Activated CD4-positive, alpha-beta memory T cell treated with anti-CD3 and anti-CD28 coated beads for 36 hours (primary cell): ENCODE measurements around the gene TMEM123. TPM values are rescaled to one million over a fixed set of nuclear protein-coding genes. Genes with fewer than 3 reads are reported as not detected.

Experiments
- CTCF ChIA-PET: fragments of 350-600 bp; sonication (Branson Sonifier 250); formaldehyde crosslinking; loops from one replicate; lab custom pipeline; 2021; ENCODE audit warnings: antibody characterized with exemption, inconsistent platforms; lab: Charles Lee
- POLR2A ChIA-PET: fragments of 350-600 bp; sonication (Branson Sonifier 250); formaldehyde crosslinking; loops from one replicate; lab custom pipeline; 2021; ENCODE audit warnings: antibody characterized with exemption; lab: Charles Lee
- DNase-seq: peaks from one replicate; pipeline ENCODE4 v3.0.0-alpha.2; 2020
- H3K27ac Mint-ChIP-seq: one replicate; pipeline ENCODE4 v1.8.0; 2021; ENCODE audit warnings: mixed read lengths
- H3K27me3 Mint-ChIP-seq: one replicate; pipeline ENCODE4 v1.8.0; 2021; ENCODE audit warnings: mixed read lengths
- H3K36me3 Mint-ChIP-seq: one replicate; pipeline ENCODE4 v1.8.0; 2021; ENCODE audit warnings: mixed read lengths
- H3K4me1 Mint-ChIP-seq: one replicate; pipeline ENCODE4 v1.8.0; 2021; ENCODE audit warnings: low read depth, mixed read lengths
- H3K4me3 Mint-ChIP-seq: one replicate; pipeline ENCODE4 v1.8.0; 2021; ENCODE audit warnings: mild to moderate bottlenecking, mixed read lengths
- H3K9me3 Mint-ChIP-seq: one replicate; pipeline ENCODE4 v1.8.0; 2021; ENCODE audit warnings: mixed read lengths
- intact Hi-C: fragments of 100-400 bp; cut with micrococcal nuclease; formaldehyde crosslinking; loops from one replicate; pipeline ENCODE4 v1.15.1; 2023
- total RNA-seq, 2 experiments: library from RNA; stranded (reverse); gene quantifications; one replicate each; pipeline ENCODE4 v1.2.3, GENCODE V29; 2021

The TMEM123 gene
- total RNA-seq, 2 experiments from 2014 or later = 175 to 180 TPM

DNA sequence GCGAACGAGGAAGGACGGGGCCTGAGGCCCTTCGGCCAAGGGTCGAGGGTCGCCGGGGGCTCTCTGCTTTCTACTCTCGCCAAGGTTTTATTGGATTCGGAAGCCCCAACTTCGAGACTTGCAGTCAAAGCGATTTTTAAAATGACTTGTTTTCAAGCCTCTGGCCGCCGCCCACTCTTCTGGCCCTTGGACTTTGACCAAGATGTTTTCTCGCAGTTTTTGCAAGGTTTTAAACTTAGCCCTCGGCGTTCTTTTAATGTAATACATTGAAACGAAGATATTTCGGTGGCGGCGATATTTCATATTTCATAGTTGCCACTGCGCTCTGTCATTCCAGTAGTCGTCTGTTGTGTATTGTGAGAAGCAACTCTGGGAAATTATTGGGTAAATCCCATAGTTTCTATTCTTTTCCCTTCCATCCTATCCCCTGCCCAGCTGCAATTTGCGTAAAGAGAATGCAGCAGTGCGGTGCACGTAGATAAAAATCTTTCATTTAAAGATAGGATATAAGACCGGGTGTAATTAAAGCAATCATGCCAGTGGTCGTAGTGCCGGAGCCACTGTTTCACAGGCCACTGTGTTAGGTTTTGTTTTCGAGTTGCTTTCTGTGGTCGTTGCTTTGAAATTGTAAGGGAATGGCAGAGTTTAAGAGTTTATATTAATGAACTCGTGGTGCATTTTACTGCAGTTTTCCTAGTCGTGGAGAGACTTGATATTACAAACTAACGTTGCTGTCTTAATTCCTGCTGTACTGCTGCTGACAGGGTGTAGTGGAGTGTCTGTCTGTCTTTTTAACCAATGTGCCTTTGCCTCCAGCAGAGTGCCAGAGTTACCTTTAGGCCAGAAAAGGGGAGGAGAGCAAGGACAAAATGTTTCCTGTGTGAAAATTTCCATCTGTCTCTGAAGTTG, 104.8 kb downstream of the TMEM123 start:
- CTCF ChIA-PET = interaction anchor here (1.1 to 2.9 kb wide), 6 partner anchors 29 to 319 kb away, joined by 3 to 11 read pairs (median 4); no protein-coding TSS in a partner anchor
- H3K36me3 Mint-ChIP-seq = peaks cover 27% of the 10 kb centered on the region
- POLR2A ChIA-PET = interaction anchor here (1.1 to 1.3 kb wide), 2 partner anchors 54 to 104 kb away, joined by 3 to 4 read pairs; no protein-coding TSS in a partner anchor
- H3K4me1 Mint-ChIP-seq = peaks cover 42% of the 10 kb centered on the region
- peak overlapping the region; percentile 100 for H3K27ac Mint-ChIP-seq
- no peaks in the 10 kb centered on the region for H3K9me3 Mint-ChIP-seq
- no peaks in the 10 kb centered on the region for H3K27me3 Mint-ChIP-seq
- intact Hi-C loops = loop anchor here (1.0 to 2.0 kb wide), 8 partner anchors 21 to 252 kb away; partner anchors contain the start of gene BIRC3
- peak overlapping the region; percentile 90 for H3K4me3 Mint-ChIP-seq
- DNase-seq = peak; percentile 36

GRCh38 chr11:102346748-102347461, 105.7 kb downstream of the TMEM123 start, which contains the start of gene BIRC2:
BIRC2 (plus strand) TSS chr11:102347214; CDS start chr11:102349855, 2,641 bp downstream.
- peak; percentile 96 for DNase-seq
- Mint-ChIP-seq H3K4me1 (peaks cover 44% of the 10 kb centered on the region), H3K27me3 (no peaks in the 10 kb centered on the region), H3K27ac (peak within 1 kb of the TSS; percentile 100), H3K4me3 (peak within 1 kb of the TSS; percentile 90), H3K36me3 (peaks cover 25% of the 10 kb centered on the region), H3K9me3 (no peaks in the 10 kb centered on the region)
- intact Hi-C loops = loop anchor here (1.0 to 2.0 kb wide), 10 partner anchors 21 to 252 kb away; partner anchors contain the start of gene BIRC3
- ChIA-PET POLR2A (interaction anchor here (1.1 to 1.3 kb wide), 3 partner anchors 29 to 105 kb away, joined by 3 to 8 read pairs (median 4); partner anchors contain the start of gene BIRC3), CTCF (interaction anchor here (0.8 to 6.0 kb wide), 4 partner anchors 52 to 266 kb away, joined by 3 to 92 read pairs (median 18); no protein-coding TSS in a partner anchor)

GRCh38 chr11:102346456-102346747, 106.2 kb downstream of the TMEM123 start:
- no peaks in the 10 kb centered on the region for H3K9me3 Mint-ChIP-seq
- peaks cover 21% of the 10 kb centered on the region for H3K36me3 Mint-ChIP-seq
- no peak for DNase-seq
- CTCF ChIA-PET = interaction anchor here (0.8 to 6.0 kb wide), 4 partner anchors 28 to 266 kb away, joined by 3 to 92 read pairs (median 20); partner anchors contain the start of gene BIRC3
- peak overlapping the region; percentile 100 for H3K27ac Mint-ChIP-seq
- H3K4me1 Mint-ChIP-seq = peaks cover 47% of the 10 kb centered on the region
- POLR2A ChIA-PET = interaction anchor here (1.2 kb wide), 1 partner anchor 28 kb away, joined by 8 read pairs; the partner anchor contains the start of gene BIRC3
- intact Hi-C loops = loop anchor here (1.0 to 2.0 kb wide), 3 partner anchors 50 to 149 kb away; no protein-coding TSS in a partner anchor
- H3K4me3 Mint-ChIP-seq = peak overlapping the region; percentile 90
- no peaks in the 10 kb centered on the region for H3K27me3 Mint-ChIP-seq

Other genes with a start within 250 kb of the TMEM123 start
- gene BIRC3, start 135.3 kb downstream of the TMEM123 start, total RNA-seq = 100 to 1,000 TPM; 135 to 139 TPM
- 10 to 100 TPM; 33.7 to 34.3 TPM for gene BIRC2, start 105.6 kb downstream of the TMEM123 start, total RNA-seq
- gene MMP7, start 78.0 kb upstream of the TMEM123 start, total RNA-seq = not detected
- gene MMP20, start 172.6 kb upstream of the TMEM123 start, total RNA-seq = not detected